Ishikawa (cell line): ENCODE measurements around the gene SLC29A2.
A peak's percentile ranks its signal among the peaks of the same experiment; 100 is the strongest.

Experiments used
- CEBPB ChIP-seq: IDR thresholded peaks from 2 replicates; pipeline ENCODE4 v1.6.1; 2012
- CREB1 ChIP-seq: IDR thresholded peaks from 2 replicates; pipeline ENCODE4 v1.6.1; 2012; ENCODE audit warnings: low read depth
- EGR1 ChIP-seq: IDR thresholded peaks from 2 replicates; pipeline ENCODE4 v1.6.1; 2012
- EP300 ChIP-seq: IDR thresholded peaks from 2 replicates; pipeline ENCODE4 v1.6.1; 2012; ENCODE audit warnings: borderline replicate concordance
- FOXM1 ChIP-seq: IDR thresholded peaks from 2 replicates; pipeline ENCODE4 v1.6.1; 2012; ENCODE audit warnings: low read depth, borderline replicate concordance
- NFIC ChIP-seq: IDR thresholded peaks from 2 replicates; pipeline ENCODE4 v1.6.1; 2012
- RAD21 ChIP-seq: IDR thresholded peaks from 2 replicates; pipeline ENCODE4 v1.6.1; 2012; ENCODE audit warnings: low read depth
- TAF1 ChIP-seq: IDR thresholded peaks from 2 replicates; pipeline ENCODE4 v1.6.1; 2012; ENCODE audit warnings: low read depth, mild to moderate bottlenecking
- TCF12 ChIP-seq: IDR thresholded peaks from 2 replicates; pipeline ENCODE4 v1.6.1; 2012; ENCODE audit warnings: low read depth
- TEAD4 ChIP-seq: IDR thresholded peaks from 2 replicates; pipeline ENCODE4 v1.6.1; 2012
- YY1 ChIP-seq: IDR thresholded peaks from 2 replicates; pipeline ENCODE4 v1.6.1; 2012; ENCODE audit warnings: low read depth
- ZBTB7A ChIP-seq: IDR thresholded peaks from 2 replicates; pipeline ENCODE4 v1.6.1; 2012; ENCODE audit warnings: low read depth
- TF ChIP-seq, protein P1 (sequence below): IDR thresholded peaks from 2 replicates; pipeline ENCODE4 v1.6.1; 2012
- TF ChIP-seq, protein P2 (sequence below): IDR thresholded peaks from 2 replicates; pipeline ENCODE4 v1.6.1; 2012; ENCODE audit warnings: low read depth, mild to moderate bottlenecking
- TF ChIP-seq, protein P3 (sequence below): IDR thresholded peaks from 2 replicates; pipeline ENCODE4 v1.6.1; 2012

SLC29A2 gene

DNA sequence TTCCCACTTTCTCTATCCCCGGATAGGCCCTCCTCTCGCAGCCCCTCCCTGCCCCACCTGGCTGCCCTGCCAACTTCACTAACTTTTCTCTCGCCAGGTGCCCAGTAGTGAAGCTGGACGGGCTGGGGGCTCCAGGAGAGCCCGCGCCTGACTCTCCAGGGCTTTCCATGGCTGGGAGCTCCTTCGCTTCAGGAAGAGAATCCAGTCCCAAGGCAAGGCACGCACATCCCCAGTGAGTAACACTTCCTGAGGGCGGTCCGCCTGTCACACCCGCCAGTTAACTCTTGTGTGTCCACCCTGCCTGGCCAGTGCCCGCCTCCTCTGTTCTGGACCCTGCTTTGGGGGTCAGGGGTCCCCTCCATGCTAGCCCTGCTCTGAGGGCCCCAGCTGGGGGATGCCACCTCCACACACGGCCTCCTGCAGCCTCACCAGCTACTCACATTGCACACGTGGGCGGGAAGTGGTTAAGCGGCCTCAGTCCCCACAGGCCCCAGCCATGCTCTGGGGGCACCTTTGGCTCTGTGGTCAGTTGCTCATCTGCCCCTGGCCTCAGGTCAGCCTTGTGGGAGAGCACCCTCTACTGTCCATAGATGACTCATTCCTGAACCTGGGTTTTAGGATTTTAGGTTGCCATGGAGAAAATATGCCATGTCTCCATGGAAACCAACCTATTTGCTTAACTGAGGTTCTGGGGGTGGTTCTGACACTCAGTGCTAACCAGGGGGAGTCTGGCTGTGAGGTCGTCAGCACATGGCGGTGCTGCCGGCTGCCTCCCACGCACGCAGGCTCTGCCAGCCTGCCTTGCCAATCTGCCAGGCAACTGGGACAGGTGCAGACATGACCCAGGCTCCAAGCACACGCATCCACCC, 35.1 kb downstream of the SLC29A2 start, which contains the start of gene RIN1:
Gene RIN1, minus strand, starts transcription at position 201 of the 869 bp plus-strand sequence. Its CDS starts 32 bp downstream, at position 169.
- peak; percentile 42 for TF ChIP-seq EGR1
- TF ChIP-seq, protein P1, sequence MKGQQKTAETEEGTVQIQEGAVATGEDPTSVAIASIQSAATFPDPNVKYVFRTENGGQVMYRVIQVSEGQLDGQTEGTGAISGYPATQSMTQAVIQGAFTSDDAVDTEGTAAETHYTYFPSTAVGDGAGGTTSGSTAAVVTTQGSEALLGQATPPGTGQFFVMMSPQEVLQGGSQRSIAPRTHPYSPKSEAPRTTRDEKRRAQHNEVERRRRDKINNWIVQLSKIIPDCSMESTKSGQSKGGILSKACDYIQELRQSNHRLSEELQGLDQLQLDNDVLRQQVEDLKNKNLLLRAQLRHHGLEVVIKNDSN = peak; percentile 15; the same call in 1 of the 2 replicates
- no peak for TF ChIP-seq NFIC
- no peak for TF ChIP-seq TAF1
- TF ChIP-seq, protein P2, sequence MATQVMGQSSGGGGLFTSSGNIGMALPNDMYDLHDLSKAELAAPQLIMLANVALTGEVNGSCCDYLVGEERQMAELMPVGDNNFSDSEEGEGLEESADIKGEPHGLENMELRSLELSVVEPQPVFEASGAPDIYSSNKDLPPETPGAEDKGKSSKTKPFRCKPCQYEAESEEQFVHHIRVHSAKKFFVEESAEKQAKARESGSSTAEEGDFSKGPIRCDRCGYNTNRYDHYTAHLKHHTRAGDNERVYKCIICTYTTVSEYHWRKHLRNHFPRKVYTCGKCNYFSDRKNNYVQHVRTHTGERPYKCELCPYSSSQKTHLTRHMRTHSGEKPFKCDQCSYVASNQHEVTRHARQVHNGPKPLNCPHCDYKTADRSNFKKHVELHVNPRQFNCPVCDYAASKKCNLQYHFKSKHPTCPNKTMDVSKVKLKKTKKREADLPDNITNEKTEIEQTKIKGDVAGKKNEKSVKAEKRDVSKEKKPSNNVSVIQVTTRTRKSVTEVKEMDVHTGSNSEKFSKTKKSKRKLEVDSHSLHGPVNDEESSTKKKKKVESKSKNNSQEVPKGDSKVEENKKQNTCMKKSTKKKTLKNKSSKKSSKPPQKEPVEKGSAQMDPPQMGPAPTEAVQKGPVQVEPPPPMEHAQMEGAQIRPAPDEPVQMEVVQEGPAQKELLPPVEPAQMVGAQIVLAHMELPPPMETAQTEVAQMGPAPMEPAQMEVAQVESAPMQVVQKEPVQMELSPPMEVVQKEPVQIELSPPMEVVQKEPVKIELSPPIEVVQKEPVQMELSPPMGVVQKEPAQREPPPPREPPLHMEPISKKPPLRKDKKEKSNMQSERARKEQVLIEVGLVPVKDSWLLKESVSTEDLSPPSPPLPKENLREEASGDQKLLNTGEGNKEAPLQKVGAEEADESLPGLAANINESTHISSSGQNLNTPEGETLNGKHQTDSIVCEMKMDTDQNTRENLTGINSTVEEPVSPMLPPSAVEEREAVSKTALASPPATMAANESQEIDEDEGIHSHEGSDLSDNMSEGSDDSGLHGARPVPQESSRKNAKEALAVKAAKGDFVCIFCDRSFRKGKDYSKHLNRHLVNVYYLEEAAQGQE = no peak
- TF ChIP-seq TCF12 = 0 out of 2 replicates have a peak, but pooled peaks have one; percentile 32
- TF ChIP-seq EP300 = peak; percentile 30; the same call in 1 of the 2 replicates
- peak; percentile 88; the same call in 1 of the 2 replicates for TF ChIP-seq ZBTB7A
- TF ChIP-seq FOXM1 = no peak
- 0 out of 2 replicates have a peak, but pooled peaks have one; percentile 3 for TF ChIP-seq TEAD4
- peak; percentile 50 for TF ChIP-seq RAD21
- TF ChIP-seq, protein P3, sequence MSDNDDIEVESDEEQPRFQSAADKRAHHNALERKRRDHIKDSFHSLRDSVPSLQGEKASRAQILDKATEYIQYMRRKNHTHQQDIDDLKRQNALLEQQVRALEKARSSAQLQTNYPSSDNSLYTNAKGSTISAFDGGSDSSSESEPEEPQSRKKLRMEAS = peak; percentile 31
- TF ChIP-seq CEBPB = no peak
- TF ChIP-seq CREB1 = no peak
- TF ChIP-seq YY1 = 0 out of 2 replicates have a peak, but pooled peaks have one; percentile 9

DNA sequence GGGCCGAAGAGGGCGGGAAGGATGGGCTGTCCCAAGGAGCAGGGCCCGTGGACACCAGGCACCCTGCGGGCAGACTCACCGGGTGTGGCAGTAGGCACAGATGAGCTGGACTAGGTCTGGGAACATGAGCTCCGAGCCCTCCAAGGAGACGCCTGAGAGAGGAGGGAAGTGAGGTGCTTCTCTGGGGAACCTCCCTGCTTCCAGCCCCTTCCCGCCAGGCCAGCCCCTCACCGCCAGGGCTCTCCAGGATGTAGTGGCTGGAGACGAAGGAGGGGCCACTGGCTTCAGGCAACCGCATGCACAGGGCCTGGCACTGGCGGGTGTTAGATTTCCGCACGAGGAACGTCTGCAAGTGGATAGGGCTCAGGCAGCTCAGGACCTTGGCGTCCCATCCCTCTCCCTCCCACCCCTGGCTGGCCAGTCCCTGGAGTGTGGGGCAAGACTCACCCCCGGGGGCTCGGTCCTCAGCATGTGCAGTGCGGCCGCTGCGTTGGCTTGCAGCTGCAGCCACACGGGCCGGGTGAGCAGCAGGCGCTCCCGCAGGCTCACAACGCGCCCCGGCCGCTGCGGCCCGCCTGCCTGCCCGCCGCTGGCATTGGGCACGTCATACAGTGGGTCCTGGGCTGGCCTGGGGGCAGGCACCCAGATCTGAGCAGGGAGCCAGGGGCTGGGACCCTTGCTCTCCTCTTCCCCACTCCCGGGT, 35.9 kb downstream of the SLC29A2 start:
- no peak for TF ChIP-seq TAF1
- TF ChIP-seq, protein P3 = peak; percentile 89

DNA sequence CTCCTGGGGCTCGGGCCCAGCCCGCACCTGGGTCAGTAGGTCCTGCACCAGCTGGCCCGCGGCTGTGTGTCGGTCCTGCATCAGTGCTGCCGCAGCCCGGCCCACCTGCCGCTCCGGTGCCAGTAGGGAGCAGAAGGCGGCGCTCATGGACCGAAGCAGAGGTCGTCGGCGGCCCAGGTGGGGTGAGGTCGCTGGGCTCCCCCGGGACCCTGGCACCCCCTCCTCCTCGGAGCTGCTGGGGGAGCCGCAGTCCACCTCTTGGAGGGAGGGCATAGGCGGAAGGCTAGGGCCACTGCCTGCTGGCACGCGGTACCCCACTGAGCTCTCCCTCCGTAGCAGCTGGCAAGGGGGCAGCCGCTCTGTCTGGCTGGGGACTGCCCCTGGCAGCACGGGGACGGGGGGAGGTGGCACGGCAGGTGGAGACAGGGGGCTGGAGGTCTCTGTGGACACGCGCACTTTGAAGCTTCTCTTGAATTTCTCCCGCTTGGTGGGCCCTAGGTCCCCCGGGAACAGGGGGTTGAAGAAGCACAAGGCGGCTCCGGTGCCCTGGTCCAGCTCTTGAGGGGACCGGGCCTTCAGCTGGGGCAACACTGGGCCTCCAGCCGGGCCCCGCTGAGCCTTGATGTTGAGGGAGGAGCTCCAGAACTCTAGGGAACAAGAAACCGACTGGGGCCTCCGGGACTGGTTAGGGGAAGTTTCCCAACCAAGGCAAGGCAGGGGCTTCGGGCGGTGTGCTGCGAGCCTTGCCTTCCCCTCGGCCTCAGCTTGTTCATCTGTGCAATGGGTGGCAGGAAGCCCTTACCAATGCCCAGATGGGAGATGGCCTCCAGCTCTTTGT, 36.7 kb downstream of the SLC29A2 start:
- TF ChIP-seq ZBTB7A (no peak), YY1 (no peak), TEAD4 (no peak), CEBPB (no peak)
- TF ChIP-seq, protein P2 = no peak

DNA sequence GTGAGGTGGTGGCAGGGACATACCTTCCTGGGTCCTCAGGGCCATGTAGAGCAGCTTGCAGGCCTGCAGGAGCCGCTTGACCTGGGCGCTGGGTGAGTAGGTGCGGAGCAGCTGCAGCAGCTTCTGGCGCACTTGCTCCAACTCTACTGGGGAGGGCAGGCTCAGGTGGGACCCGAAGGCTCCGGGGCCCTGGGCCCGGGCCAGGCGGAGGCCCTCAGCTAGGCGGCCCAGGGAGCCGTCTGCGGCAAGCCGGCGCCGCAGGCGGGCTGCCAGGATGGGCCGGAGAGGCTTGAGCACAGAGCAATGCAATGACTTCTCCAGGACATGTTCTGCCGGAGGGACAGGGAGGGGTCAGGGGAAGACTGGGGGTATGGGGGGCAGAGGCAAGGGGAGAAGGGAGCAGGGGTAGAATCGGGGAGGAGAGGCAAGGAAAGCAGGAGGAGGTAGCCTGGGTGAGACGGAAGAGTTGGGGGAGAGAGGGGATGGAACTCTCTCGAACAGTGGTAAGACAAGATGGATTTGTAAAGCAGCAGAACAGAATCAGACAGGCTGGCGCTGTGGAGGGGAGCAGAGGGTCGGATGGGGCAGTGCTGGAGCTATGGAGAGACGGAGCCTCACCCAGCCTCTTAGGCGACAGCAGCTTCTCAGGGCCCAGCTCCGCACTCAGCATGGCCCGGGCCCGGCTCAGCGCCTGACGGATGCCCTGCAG, 37.5 kb downstream of the SLC29A2 start:
- TF ChIP-seq TCF12 = no peak
- TF ChIP-seq EGR1 = no peak
- TF ChIP-seq, protein P3 = no peak
- no peak for TF ChIP-seq CEBPB
- no peak for TF ChIP-seq CREB1
- TF ChIP-seq ZBTB7A = no peak
- TF ChIP-seq, protein P1 = no peak
- no peak for TF ChIP-seq NFIC
- TF ChIP-seq TEAD4 = no peak
- no peak for TF ChIP-seq YY1
- TF ChIP-seq, protein P2 = no peak
